HEK293T (cell line): ENCODE measurements around the gene EFHC1.

Source experiments
- CTCF ChIA-PET: fragments of 350-600 bp; formaldehyde crosslinking; extraction: SDS; loops from one replicate; lab custom pipeline; 2021; ENCODE audit warnings: antibody characterized with exemption, inconsistent platforms; lab: Yijun Ruan, JAX
- POLR2A ChIA-PET: fragments of 350-600 bp; formaldehyde crosslinking; extraction: SDS; loops from one replicate; lab custom pipeline; 2020; ENCODE audit warnings: antibody characterized with exemption, inconsistent platforms; lab: Yijun Ruan, JAX
- DNase-seq: peaks from one replicate; pipeline ENCODE4 v3.0.0; 2012; ENCODE audit warnings: mixed read lengths; ENCODE audit errors: extremely low spot score
- ARNT ChIP-seq: fragments of 450-650 bp; IDR thresholded peaks from 2 replicates; pipeline ENCODE4 v1.6.1; 2017; ENCODE audit warnings: mild to moderate bottlenecking
- BHLHE40 ChIP-seq: fragments of 450-650 bp; IDR thresholded peaks from 2 replicates; pipeline ENCODE4 v1.6.1; 2016; ENCODE audit warnings: mild to moderate bottlenecking, moderate library complexity, borderline replicate concordance
- CTBP1 ChIP-seq: fragments of 450-650 bp; IDR thresholded peaks from 2 replicates; pipeline ENCODE4 v1.6.1; 2016; ENCODE audit warnings: borderline replicate concordance
- ELF4 ChIP-seq: fragments of 450-650 bp; IDR thresholded peaks from 2 replicates; pipeline ENCODE4 v1.6.1; 2017; ENCODE audit warnings: antibody characterized with exemption
- FOXA1 ChIP-seq: fragments of 450-650 bp; IDR thresholded peaks from 2 replicates; pipeline ENCODE4 v1.6.1; 2016; ENCODE audit warnings: mild to moderate bottlenecking
- FOXK2 ChIP-seq: fragments of 450-650 bp; IDR thresholded peaks from 2 replicates; pipeline ENCODE4 v1.6.1; 2016; ENCODE audit warnings: mild to moderate bottlenecking
- FOXM1 ChIP-seq: fragments of 450-650 bp; IDR thresholded peaks from 2 replicates; pipeline ENCODE4 v1.6.1; 2017; ENCODE audit warnings: mild to moderate bottlenecking, borderline replicate concordance
- HDGF ChIP-seq: fragments of 450-650 bp; IDR thresholded peaks from 2 replicates; pipeline ENCODE4 v1.6.1; 2017; ENCODE audit warnings: antibody characterized with exemption, borderline replicate concordance
- L3MBTL2 ChIP-seq: fragments of 450-650 bp; conservative IDR thresholded peaks from 2 replicates; pipeline ENCODE4 v1.6.1; 2016; ENCODE audit warnings: mild to moderate bottlenecking
- LEF1 ChIP-seq: fragments of 450-650 bp; IDR thresholded peaks from 2 replicates; pipeline ENCODE4 v1.6.1; 2017; ENCODE audit warnings: mild to moderate bottlenecking, borderline replicate concordance
- NFRKB ChIP-seq: fragments of 450-650 bp; IDR thresholded peaks from 2 replicates; pipeline ENCODE4 v1.6.1; 2016; ENCODE audit warnings: mild to moderate bottlenecking, moderate library complexity
- SP1 ChIP-seq: fragments of 450-650 bp; IDR thresholded peaks from 2 replicates; pipeline ENCODE4 v1.6.1; 2017
- SUZ12 ChIP-seq: fragments of 450-650 bp; IDR thresholded peaks from 2 replicates; pipeline ENCODE4 v1.6.1; 2016; ENCODE audit warnings: mild to moderate bottlenecking
- TARDBP ChIP-seq: fragments of 450-650 bp; IDR thresholded peaks from 2 replicates; pipeline ENCODE4 v1.6.1; 2016
- ZNF384 ChIP-seq: fragments of 450-650 bp; IDR thresholded peaks from 2 replicates; pipeline ENCODE4 v1.6.1; 2016
- TF ChIP-seq, protein P1 (sequence below): fragments of 450-650 bp; IDR thresholded peaks from 2 replicates; pipeline ENCODE4 v1.6.1; 2016

The EFHC1 gene

DNA sequence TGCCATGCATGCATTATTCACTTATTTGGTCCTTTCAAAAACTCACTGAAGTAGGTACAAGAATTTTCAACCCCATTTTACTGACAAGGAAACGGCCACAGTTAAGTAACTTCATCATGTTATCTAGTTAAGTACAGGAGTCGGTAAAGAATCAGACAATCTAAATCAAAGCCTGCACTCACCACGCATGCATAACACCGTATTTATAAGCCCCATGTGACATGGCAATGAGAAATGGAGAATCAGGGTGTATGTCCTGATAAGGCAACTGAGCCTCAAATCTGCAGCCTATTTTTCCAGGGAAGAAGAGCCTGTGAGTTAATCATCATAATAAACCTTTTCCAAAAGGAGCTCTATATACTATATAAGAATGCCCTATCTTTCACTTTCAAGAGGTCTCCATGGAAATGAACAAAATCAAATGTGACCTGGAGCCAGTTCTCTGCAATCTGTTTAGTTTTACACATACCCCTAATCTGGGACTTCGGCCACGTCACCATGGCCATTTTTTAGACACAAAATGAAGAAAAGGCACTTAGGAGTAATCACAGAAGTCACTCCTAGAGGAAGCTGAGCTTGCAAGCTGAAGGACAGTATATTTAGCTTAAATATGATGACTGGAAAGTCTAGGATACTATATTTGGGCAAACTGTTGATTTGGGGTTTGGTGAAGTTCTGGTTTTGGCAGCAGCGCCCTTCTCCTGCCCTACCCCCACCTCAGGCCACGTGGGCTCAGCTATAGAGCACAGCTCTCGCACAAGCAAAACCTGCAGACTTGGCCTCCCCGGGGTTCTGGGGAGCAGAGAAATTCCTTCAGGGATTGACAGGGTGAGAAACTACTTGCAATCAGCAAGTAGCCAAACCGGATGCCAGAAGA lies 137.5 kb downstream of the EFHC1 start:
- TF ChIP-seq HDGF (no peak), FOXK2 (no peak), ZNF384 (no peak), SUZ12 (no peak), FOXM1 (no peak), CTBP1 (no peak), SP1 (no peak), FOXA1 (no peak), ARNT (no peak), BHLHE40 (no peak)
- TF ChIP-seq, protein P1, sequence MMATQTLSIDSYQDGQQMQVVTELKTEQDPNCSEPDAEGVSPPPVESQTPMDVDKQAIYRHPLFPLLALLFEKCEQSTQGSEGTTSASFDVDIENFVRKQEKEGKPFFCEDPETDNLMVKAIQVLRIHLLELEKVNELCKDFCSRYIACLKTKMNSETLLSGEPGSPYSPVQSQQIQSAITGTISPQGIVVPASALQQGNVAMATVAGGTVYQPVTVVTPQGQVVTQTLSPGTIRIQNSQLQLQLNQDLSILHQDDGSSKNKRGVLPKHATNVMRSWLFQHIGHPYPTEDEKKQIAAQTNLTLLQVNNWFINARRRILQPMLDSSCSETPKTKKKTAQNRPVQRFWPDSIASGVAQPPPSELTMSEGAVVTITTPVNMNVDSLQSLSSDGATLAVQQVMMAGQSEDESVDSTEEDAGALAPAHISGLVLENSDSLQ, result no peak

DNA sequence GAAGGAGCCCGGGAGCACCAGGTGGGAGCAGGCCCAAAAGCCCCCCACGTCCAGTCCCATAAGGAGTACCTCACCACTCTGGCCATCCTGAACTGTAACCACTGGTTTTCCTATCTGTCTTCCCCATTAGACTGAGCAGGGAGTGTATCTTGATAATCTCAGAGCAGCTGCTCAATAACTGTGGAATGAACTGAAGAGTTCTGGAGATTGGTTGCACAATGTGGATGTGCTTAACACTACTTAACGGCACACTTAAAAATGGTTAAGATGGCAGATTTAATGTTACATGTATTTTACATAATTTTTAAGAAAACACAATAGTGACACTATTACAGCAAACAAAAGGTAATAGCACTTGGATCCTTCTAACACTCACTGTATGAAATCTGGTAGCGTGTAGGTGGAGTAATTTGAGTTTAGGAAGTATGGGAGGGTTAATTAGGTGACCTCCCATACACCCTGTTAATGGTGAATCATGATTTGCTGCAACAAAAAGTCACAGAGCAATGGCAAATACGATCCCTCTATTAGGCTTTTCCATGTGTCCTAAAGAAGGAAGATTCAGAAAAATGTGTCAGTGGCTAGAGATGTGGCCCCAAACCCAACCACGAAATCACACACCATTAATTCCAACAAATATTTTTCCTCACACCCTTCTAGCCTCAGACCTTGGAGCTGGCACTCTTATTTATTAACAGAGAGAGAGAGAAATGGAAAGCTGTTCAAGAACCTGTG lies 138.3 kb downstream of the EFHC1 start:
- DNase-seq, result no peak
- TF ChIP-seq CTBP1 (no peak), ARNT (no peak), SP1 (no peak), ELF4 (no peak), LEF1 (no peak), FOXK2 (no peak), FOXA1 (no peak), ZNF384 (no peak), FOXM1 (no peak), NFRKB (no peak), HDGF (no peak), SUZ12 (no peak), BHLHE40 (no peak), L3MBTL2 (no peak), TARDBP (no peak)
- TF ChIP-seq, protein P1, result no peak
- POLR2A ChIA-PET, result no interaction called here
- CTCF ChIA-PET, result no interaction called here

More for the DNA sequence above, 137.5 kb downstream of the EFHC1 start:
- POLR2A ChIA-PET, result no interaction called here
- DNase-seq, result no peak
- CTCF ChIA-PET, result no interaction called here

DNA sequence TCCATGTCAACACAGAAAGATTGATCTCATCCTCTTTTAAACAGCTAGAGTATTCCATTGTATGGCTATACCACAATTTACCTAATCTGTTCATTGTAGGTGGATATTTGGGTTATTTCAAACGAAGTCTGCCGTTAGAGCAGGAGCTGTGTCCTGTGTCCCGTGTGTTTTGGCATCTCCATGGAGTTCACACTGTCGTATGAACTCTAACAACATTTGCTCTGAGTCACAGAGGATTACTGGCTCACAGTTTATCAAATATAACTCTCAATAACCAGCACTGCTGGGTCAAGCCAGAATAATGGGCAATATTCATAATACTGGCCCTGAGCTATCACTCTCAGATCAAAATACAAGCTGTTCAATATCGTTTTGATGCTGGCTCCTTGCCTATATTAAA lies 140.3 kb downstream of the EFHC1 start:
- TF ChIP-seq HDGF, result no peak
- no peak for TF ChIP-seq L3MBTL2
- TF ChIP-seq FOXK2, result no peak
- no peak for TF ChIP-seq ARNT
- no peak for TF ChIP-seq FOXA1
- TF ChIP-seq ZNF384, result no peak
- no peak for TF ChIP-seq SP1
- no peak for TF ChIP-seq BHLHE40
- ChIA-PET POLR2A (interaction anchor here (0.6 kb wide), 1 partner anchor 213 kb away, joined by 3 read pairs; no protein-coding TSS in a partner anchor), CTCF (no interaction called here)
- DNase-seq, result no peak

DNA sequence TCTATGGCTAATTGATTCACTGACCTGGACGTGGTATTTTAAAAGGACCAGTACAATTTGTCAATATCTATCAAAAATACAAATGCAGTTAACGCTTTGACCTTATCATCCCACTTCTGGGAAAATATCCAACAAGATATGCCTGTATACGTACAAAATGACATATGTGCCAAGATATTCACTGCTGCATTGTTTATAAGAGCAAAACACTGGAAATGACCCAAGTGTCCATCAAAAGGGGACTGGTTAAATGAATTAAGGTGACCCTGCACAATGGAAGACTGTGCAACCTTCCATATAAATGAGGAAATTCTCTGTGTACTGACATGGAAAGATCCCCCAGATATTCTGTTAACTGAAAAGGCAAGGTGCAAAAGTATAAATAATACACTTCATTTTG lies 142.8 kb downstream of the EFHC1 start:
- POLR2A ChIA-PET, result no interaction called here

DNA sequence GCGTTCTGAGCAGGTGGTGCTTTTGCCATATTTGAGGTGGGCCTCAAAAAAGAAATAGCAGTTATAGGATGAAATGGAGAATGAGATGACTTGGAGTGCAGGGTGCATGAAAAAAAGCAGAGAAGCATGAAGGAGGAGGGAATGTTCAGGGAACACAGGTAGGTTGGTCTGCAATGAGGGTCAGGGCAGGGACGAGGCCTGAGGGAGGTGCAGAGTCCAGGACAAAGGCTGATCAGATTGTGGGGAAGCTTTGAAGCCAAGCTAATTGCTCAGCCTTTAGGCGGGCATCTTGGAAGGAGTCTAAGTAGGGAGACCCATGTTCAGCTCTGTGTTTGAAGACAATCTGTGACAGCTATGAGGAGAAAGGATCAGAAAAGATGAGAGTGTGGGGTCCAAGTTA lies 144.7 kb downstream of the EFHC1 start:
- DNase-seq, result no peak
- POLR2A ChIA-PET, result no interaction called here

More for the DNA sequence above, 142.8 kb downstream of the EFHC1 start:
- TF ChIP-seq ELF4, result no peak
- TF ChIP-seq TARDBP, result no peak
- TF ChIP-seq HDGF, result no peak
- TF ChIP-seq FOXM1, result no peak
- TF ChIP-seq, protein P1, result no peak
- no peak for TF ChIP-seq L3MBTL2
- no peak for TF ChIP-seq SUZ12
- TF ChIP-seq SP1, result no peak
- DNase-seq, result no peak
- CTCF ChIA-PET, result no interaction called here

DNA sequence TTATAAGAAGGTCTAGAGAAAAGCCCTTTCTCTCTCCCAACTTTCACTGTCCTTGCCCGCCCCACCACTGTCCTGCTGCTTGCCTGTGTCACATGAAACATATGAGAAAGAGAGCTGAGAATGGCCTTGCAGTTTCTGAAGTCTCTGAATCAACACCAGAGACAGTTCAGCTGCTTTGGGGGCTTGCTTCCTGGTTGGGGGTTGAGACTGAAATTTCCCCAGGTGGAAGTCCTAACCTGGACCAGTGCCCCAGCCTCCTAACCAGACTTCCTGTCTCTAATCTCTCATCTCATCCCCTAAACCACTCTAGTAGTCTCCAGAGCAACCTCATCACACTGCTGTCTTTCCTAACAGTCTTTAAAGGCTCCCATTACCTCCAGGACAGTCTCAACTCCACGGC lies 146.1 kb downstream of the EFHC1 start:
- CTCF ChIA-PET, result interaction anchor here (1.0 kb wide), 1 partner anchor 86 kb away, joined by 3 read pairs; no protein-coding TSS in a partner anchor
- TF ChIP-seq HDGF, result no peak
- no peak for TF ChIP-seq LEF1
- no peak for TF ChIP-seq SP1
- TF ChIP-seq ARNT, result no peak
- DNase-seq, result no peak
- POLR2A ChIA-PET, result interaction anchor here (2.0 kb wide), 1 partner anchor 10 kb away, joined by 6 read pairs; the partner anchor contains the start of gene TRAM2

More for the DNA sequence above, 144.7 kb downstream of the EFHC1 start:
- TF ChIP-seq SP1 (no peak), L3MBTL2 (no peak), FOXK2 (no peak), FOXM1 (no peak), FOXA1 (no peak)
- CTCF ChIA-PET, result no interaction called here
